GM23338 (cell line): ENCODE measurements around the gene CATSPER3. TPM values are rescaled to one million over a fixed set of nuclear protein-coding genes. Genes with fewer than 3 reads are reported as not detected.

Experiments used
- ATAC-seq: fragments of 200-7000 bp; cut with Tn5 transposase; 3 replicates; pipeline ENCODE4 v1.9.1; 2020
- DNase-seq: peaks from one replicate; pipeline ENCODE4 v3.0.0-alpha.2; 2015; ENCODE audit warnings: low spot score
- H2AFZ ChIP-seq: fragments of 200-600 bp; sonication (generic); 2 replicates; pipeline ENCODE4 v1.8.0; 2016; ENCODE audit warnings: antibody characterized with exemption, mild to moderate bottlenecking, moderate library complexity
- H3F3A ChIP-seq: fragments of 200-600 bp; sonication (generic); replicated peaks from 2 replicates; pipeline ENCODE4 v1.8.0; 2017; ENCODE audit warnings: antibody characterized with exemption, mixed run types, low read depth
- H3K27ac ChIP-seq: fragments of 200-600 bp; sonication (generic); 2 replicates; pipeline ENCODE4 v1.6.1; 2016; ENCODE audit warnings: low read depth
- H3K27me3 ChIP-seq: fragments of 200-600 bp; sonication (generic); 2 replicates; pipeline ENCODE4 v1.8.0; 2016; ENCODE audit warnings: mild to moderate bottlenecking, mixed run types, moderate library complexity; ENCODE audit not compliant: insufficient read depth
- H3K36me3 ChIP-seq: fragments of 200-600 bp; sonication (generic); 2 replicates; pipeline ENCODE4 v1.8.0; 2016; ENCODE audit warnings: mild to moderate bottlenecking; ENCODE audit not compliant: insufficient read depth
- H3K4me1 ChIP-seq: fragments of 200-600 bp; sonication (generic); 2 replicates; pipeline ENCODE4 v1.8.0; 2016; ENCODE audit warnings: mild to moderate bottlenecking, moderate library complexity; ENCODE audit not compliant: insufficient read depth
- H3K4me2 ChIP-seq: fragments of 200-600 bp; sonication (generic); 2 replicates; pipeline ENCODE4 v1.7.1; 2017; ENCODE audit warnings: mixed run types
- H3K4me3 ChIP-seq: fragments of 200-600 bp; sonication (generic); 2 replicates; pipeline ENCODE4 v1.6.1; 2016; ENCODE audit warnings: mixed run types
- H3K79me2 ChIP-seq: fragments of 200-600 bp; sonication (generic); replicated peaks from 2 replicates; pipeline ENCODE4 v1.8.0; 2017; ENCODE audit warnings: mild to moderate bottlenecking; ENCODE audit not compliant: insufficient read depth
- H3K9me2 ChIP-seq: fragments of 200-600 bp; sonication (generic); 2 replicates; pipeline ENCODE4 v1.8.0; 2017; ENCODE audit not compliant: insufficient read depth
- H4K20me1 ChIP-seq: fragments of 200-600 bp; sonication (generic); replicated peaks from 2 replicates; pipeline ENCODE4 v1.8.0; 2017; ENCODE audit warnings: mild to moderate bottlenecking; ENCODE audit not compliant: insufficient read depth
- H3K27ac Mint-ChIP-seq: 2 replicates; pipeline ENCODE4 v1.8.0; 2020; ENCODE audit warnings: inconsistent platforms, mild to moderate bottlenecking, moderate library complexity, mixed read lengths
- H3K27me3 Mint-ChIP-seq: 3 replicates; pipeline ENCODE4 v1.8.0; 2022; ENCODE audit warnings: low read depth, mild to moderate bottlenecking, moderate library complexity, mixed read lengths, inconsistent platforms; ENCODE audit not compliant: insufficient read depth, poor library complexity
- H3K36me3 Mint-ChIP-seq: 3 replicates; pipeline ENCODE4 v1.8.0; 2021; ENCODE audit warnings: low read depth, mild to moderate bottlenecking, inconsistent platforms, moderate library complexity, mixed read lengths
- H3K4me1 Mint-ChIP-seq: 3 replicates; pipeline ENCODE4 v1.8.0; 2020; ENCODE audit warnings: mild to moderate bottlenecking, inconsistent platforms, mixed read lengths
- H3K4me3 Mint-ChIP-seq: 3 replicates; pipeline ENCODE4 v1.8.0; 2021; ENCODE audit warnings: moderate library complexity, mild to moderate bottlenecking, inconsistent platforms, mixed read lengths
- H3K9me3 Mint-ChIP-seq: 3 replicates; pipeline ENCODE4 v1.8.0; 2020; ENCODE audit warnings: moderate library complexity, mild to moderate bottlenecking, inconsistent platforms, mixed read lengths
- CREB1 ChIP-seq: fragments of 250-450 bp; sonication (Bioruptor Pico); IDR thresholded peaks from 2 replicates; pipeline ENCODE4 v1.5.0; 2020; ENCODE audit warnings: low read depth, mild to moderate bottlenecking, moderate library complexity
- EZH2 ChIP-seq: fragments of 200-600 bp; sonication (generic); IDR thresholded peaks from one replicate; pipeline ENCODE4 v1.8.0; 2017; ENCODE audit warnings: antibody characterized with exemption, mild to moderate bottlenecking, low read depth; ENCODE audit not compliant: unreplicated experiment
- EZH2phosphoT487 ChIP-seq: fragments of 200-600 bp; sonication (generic); IDR thresholded peaks from one replicate; pipeline ENCODE4 v1.8.1; 2018; ENCODE audit warnings: antibody characterized with exemption; ENCODE audit not compliant: unreplicated experiment
- JUNB ChIP-seq: IDR thresholded peaks from one replicate; pipeline ENCODE4 v1.6.1; 2016; ENCODE audit warnings: antibody characterized with exemption; ENCODE audit not compliant: unreplicated experiment
- NANOG ChIP-seq: IDR thresholded peaks from 2 replicates; pipeline ENCODE4 v1.6.1; 2016; ENCODE audit warnings: antibody characterized with exemption, borderline replicate concordance
- POLR2AphosphoS5 ChIP-seq: IDR thresholded peaks from 2 replicates; pipeline ENCODE4 v1.6.1; 2016; ENCODE audit warnings: antibody characterized with exemption, low read depth
- STAT1 ChIP-seq: IDR thresholded peaks from one replicate; pipeline ENCODE4 v1.6.1; 2016; ENCODE audit warnings: antibody characterized with exemption; ENCODE audit not compliant: unreplicated experiment
- ZNF114 ChIP-seq: fragments of 250-450 bp; sonication (Bioruptor Pico); IDR thresholded peaks from 2 replicates; pipeline ENCODE4 v1.5.0; 2020; ENCODE audit warnings: mild to moderate bottlenecking, moderate library complexity
- ZNF331 ChIP-seq: fragments of 250-450 bp; sonication (Bioruptor Pico); IDR thresholded peaks from 2 replicates; pipeline ENCODE4 v1.5.0; 2020; ENCODE audit warnings: low read depth, mild to moderate bottlenecking, moderate library complexity
- polyA plus RNA-seq: library from polyadenylated mRNA; unstranded; fragments of >200 nt; fragmentation: Nextera tagmentation; extraction: Ambion mirVana; gene quantifications from 2 replicates; pipeline ENCODE4 v1.2.1, GENCODE V29; 2016
- total RNA-seq: library from RNA; depleted of rRNA; stranded (reverse); fragments of >200 nt; shearing (Covaris generic); gene quantifications from 2 replicates; pipeline ENCODE4 v1.2.3, GENCODE V29; 2014
- TF ChIP-seq, protein P1 (sequence below): IDR thresholded peaks from one replicate; pipeline ENCODE4 v1.6.1; 2018; ENCODE audit warnings: antibody characterized with exemption; ENCODE audit not compliant: unreplicated experiment
- TF ChIP-seq, protein P2 (sequence below), 2 experiments: fragments of 200-600 bp in 1 of 2; sonication (generic) in 1 of 2; conservative IDR thresholded peaks; 2 replicates each; pipeline versions ENCODE4 v1.5.1 to v1.6.1; 2016 to 2017; ENCODE audit warnings: antibody characterized with exemption in 2 of 2, low read depth in 2 of 2, mild to moderate bottlenecking in 2 of 2, moderate library complexity in 1 of 2
- TF ChIP-seq, protein P3 (sequence below): IDR thresholded peaks from 2 replicates; pipeline ENCODE4 v1.6.1; 2016; ENCODE audit warnings: antibody characterized with exemption
- TF ChIP-seq, protein P4 (sequence below): fragments of 250-450 bp; sonication (Bioruptor Pico); IDR thresholded peaks from 2 replicates; pipeline ENCODE4 v1.5.0; 2020; ENCODE audit warnings: mild to moderate bottlenecking, moderate library complexity

The CATSPER3 gene
- total and polyA plus RNA-seq, 2 experiments from 2014 or later, result 0.19 TPM; not detected in 1

DNA sequence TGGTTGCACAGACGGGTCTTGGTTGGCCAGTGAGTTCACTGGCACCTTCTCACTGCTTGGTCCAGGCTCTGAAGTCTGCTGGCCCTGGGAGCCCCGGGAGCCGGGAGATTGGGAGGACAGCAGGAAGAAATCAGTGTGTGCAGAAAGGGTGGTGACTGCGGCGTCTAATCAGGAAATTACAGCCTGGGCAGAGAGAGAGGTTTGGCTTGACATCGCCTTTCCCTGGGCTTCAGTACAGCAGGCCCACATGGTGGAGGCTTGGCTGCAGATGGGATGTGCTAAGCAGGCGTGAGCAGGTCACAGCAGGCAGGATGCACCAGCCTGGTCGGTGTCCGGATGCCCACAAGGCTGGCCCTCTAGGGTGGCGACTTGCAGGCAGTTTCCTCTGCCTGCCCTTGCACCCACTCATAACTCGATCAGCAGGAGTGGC lies 49.2 kb downstream of the CATSPER3 start:
- Mint-ChIP-seq H3K36me3 (no peaks in the 10 kb centered on the region), H3K27me3 (peaks cover 13% of the 10 kb centered on the region), H3K4me3 (no peak overlapping the region), H3K27ac (no peak overlapping the region), H3K9me3 (no peaks in the 10 kb centered on the region), H3K4me1 (peaks cover 5% of the 10 kb centered on the region)
- TF ChIP-seq JUNB, result no peak
- TF ChIP-seq NANOG, result no peak
- TF ChIP-seq ZNF114, result no peak
- no peak for TF ChIP-seq POLR2AphosphoS5
- no peak for TF ChIP-seq ZNF331 (CRISPR knock-in tag)
- TF ChIP-seq, protein P1, sequence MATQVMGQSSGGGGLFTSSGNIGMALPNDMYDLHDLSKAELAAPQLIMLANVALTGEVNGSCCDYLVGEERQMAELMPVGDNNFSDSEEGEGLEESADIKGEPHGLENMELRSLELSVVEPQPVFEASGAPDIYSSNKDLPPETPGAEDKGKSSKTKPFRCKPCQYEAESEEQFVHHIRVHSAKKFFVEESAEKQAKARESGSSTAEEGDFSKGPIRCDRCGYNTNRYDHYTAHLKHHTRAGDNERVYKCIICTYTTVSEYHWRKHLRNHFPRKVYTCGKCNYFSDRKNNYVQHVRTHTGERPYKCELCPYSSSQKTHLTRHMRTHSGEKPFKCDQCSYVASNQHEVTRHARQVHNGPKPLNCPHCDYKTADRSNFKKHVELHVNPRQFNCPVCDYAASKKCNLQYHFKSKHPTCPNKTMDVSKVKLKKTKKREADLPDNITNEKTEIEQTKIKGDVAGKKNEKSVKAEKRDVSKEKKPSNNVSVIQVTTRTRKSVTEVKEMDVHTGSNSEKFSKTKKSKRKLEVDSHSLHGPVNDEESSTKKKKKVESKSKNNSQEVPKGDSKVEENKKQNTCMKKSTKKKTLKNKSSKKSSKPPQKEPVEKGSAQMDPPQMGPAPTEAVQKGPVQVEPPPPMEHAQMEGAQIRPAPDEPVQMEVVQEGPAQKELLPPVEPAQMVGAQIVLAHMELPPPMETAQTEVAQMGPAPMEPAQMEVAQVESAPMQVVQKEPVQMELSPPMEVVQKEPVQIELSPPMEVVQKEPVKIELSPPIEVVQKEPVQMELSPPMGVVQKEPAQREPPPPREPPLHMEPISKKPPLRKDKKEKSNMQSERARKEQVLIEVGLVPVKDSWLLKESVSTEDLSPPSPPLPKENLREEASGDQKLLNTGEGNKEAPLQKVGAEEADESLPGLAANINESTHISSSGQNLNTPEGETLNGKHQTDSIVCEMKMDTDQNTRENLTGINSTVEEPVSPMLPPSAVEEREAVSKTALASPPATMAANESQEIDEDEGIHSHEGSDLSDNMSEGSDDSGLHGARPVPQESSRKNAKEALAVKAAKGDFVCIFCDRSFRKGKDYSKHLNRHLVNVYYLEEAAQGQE, result no peak
- no peak for TF ChIP-seq CREB1 (CRISPR knock-in tag)
- no peak for TF ChIP-seq EZH2phosphoT487
- TF ChIP-seq, protein P2, sequence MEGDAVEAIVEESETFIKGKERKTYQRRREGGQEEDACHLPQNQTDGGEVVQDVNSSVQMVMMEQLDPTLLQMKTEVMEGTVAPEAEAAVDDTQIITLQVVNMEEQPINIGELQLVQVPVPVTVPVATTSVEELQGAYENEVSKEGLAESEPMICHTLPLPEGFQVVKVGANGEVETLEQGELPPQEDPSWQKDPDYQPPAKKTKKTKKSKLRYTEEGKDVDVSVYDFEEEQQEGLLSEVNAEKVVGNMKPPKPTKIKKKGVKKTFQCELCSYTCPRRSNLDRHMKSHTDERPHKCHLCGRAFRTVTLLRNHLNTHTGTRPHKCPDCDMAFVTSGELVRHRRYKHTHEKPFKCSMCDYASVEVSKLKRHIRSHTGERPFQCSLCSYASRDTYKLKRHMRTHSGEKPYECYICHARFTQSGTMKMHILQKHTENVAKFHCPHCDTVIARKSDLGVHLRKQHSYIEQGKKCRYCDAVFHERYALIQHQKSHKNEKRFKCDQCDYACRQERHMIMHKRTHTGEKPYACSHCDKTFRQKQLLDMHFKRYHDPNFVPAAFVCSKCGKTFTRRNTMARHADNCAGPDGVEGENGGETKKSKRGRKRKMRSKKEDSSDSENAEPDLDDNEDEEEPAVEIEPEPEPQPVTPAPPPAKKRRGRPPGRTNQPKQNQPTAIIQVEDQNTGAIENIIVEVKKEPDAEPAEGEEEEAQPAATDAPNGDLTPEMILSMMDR (conservative IDR thresholded peaks at IDR 0.05; ENCODE audit: low read depth in 2 of 2), result no peak
- no peak for TF ChIP-seq STAT1
- TF ChIP-seq, protein P3, sequence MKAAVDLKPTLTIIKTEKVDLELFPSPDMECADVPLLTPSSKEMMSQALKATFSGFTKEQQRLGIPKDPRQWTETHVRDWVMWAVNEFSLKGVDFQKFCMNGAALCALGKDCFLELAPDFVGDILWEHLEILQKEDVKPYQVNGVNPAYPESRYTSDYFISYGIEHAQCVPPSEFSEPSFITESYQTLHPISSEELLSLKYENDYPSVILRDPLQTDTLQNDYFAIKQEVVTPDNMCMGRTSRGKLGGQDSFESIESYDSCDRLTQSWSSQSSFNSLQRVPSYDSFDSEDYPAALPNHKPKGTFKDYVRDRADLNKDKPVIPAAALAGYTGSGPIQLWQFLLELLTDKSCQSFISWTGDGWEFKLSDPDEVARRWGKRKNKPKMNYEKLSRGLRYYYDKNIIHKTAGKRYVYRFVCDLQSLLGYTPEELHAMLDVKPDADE, result no peak
- TF ChIP-seq EZH2, result no peak
- TF ChIP-seq, protein P4, sequence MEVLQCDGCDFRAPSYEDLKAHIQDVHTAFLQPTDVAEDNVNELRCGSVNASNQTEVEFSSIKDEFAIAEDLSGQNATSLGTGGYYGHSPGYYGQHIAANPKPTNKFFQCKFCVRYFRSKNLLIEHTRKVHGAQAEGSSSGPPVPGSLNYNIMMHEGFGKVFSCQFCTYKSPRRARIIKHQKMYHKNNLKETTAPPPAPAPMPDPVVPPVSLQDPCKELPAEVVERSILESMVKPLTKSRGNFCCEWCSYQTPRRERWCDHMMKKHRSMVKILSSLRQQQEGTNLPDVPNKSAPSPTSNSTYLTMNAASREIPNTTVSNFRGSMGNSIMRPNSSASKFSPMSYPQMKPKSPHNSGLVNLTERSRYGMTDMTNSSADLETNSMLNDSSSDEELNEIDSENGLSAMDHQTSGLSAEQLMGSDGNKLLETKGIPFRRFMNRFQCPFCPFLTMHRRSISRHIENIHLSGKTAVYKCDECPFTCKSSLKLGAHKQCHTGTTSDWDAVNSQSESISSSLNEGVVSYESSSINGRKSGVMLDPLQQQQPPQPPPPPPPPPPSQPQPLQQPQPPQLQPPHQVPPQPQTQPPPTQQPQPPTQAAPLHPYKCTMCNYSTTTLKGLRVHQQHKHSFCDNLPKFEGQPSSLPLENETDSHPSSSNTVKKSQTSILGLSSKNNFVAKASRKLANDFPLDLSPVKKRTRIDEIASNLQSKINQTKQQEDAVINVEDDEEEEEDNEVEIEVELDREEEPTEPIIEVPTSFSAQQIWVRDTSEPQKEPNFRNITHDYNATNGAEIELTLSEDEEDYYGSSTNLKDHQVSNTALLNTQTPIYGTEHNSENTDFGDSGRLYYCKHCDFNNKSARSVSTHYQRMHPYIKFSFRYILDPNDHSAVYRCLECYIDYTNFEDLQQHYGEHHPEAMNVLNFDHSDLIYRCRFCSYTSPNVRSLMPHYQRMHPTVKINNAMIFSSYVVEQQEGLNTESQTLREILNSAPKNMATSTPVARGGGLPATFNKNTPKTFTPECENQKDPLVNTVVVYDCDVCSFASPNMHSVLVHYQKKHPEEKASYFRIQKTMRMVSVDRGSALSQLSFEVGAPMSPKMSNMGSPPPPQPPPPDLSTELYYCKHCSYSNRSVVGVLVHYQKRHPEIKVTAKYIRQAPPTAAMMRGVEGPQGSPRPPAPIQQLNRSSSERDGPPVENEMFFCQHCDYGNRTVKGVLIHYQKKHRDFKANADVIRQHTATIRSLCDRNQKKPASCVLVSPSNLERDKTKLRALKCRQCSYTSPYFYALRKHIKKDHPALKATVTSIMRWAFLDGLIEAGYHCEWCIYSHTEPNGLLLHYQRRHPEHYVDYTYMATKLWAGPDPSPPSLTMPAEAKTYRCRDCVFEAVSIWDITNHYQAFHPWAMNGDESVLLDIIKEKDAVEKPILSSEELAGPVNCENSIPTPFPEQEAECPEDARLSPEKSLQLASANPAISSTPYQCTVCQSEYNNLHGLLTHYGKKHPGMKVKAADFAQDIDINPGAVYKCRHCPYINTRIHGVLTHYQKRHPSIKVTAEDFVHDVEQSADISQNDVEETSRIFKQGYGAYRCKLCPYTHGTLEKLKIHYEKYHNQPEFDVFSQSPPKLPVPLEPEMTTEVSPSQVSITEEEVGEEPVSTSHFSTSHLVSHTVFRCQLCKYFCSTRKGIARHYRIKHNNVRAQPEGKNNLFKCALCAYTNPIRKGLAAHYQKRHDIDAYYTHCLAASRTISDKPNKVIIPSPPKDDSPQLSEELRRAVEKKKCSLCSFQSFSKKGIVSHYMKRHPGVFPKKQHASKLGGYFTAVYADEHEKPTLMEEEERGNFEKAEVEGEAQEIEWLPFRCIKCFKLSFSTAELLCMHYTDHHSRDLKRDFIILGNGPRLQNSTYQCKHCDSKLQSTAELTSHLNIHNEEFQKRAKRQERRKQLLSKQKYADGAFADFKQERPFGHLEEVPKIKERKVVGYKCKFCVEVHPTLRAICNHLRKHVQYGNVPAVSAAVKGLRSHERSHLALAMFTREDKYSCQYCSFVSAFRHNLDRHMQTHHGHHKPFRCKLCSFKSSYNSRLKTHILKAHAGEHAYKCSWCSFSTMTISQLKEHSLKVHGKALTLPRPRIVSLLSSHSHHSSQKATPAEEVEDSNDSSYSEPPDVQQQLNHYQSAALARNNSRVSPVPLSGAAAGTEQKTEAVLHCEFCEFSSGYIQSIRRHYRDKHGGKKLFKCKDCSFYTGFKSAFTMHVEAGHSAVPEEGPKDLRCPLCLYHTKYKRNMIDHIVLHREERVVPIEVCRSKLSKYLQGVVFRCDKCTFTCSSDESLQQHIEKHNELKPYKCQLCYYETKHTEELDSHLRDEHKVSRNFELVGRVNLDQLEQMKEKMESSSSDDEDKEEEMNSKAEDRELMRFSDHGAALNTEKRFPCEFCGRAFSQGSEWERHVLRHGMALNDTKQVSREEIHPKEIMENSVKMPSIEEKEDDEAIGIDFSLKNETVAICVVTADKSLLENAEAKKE, result no peak
- no peaks in the 10 kb centered on the region for H3K9me2 ChIP-seq
- H3F3A ChIP-seq, result no peaks in the 10 kb centered on the region
- no peaks in the 10 kb centered on the region for H3K4me1 ChIP-seq
- DNase-seq, result no peak
- no peak overlapping the region for H3K27ac ChIP-seq
- no peak overlapping the region for H3K4me3 ChIP-seq
- H3K4me2 ChIP-seq, result no peak overlapping the region
- no peaks in the 10 kb centered on the region for H4K20me1 ChIP-seq
- H3K27me3 ChIP-seq, result 0 out of 2 replicates have a peak, but pooled peaks cover 4% of the 10 kb centered on the region
- H3K79me2 ChIP-seq, result no peaks in the 10 kb centered on the region
- ATAC-seq, result peak; percentile 38
- H3K36me3 ChIP-seq, result no peaks in the 10 kb centered on the region
- no peak overlapping the region for H2AFZ ChIP-seq
